HepG2 (cell line): Measurements from ENCODE around the gene ZNF500. TPM values are rescaled to one million over a fixed set of nuclear protein-coding genes. Genes with fewer than 3 reads are reported as not detected.

Experiments
- ELF1 ChIP-seq: sonication (generic); formaldehyde crosslinking; IDR thresholded peaks from 2 replicates; pipeline ENCODE4 v1.4.0; 2020; ENCODE audit warnings: missing genetic modification reagents
- ETV5 ChIP-seq: IDR thresholded peaks from 2 replicates; pipeline ENCODE4 v1.6.1; 2018; ENCODE audit warnings: missing biosample characterization, missing genetic modification reagents, inconsistent platforms, borderline replicate concordance
- HHEX ChIP-seq: IDR thresholded peaks from 2 replicates; pipeline ENCODE4 v1.6.1; 2016; ENCODE audit warnings: control low read depth
- KIAA2018 ChIP-seq: sonication (generic); formaldehyde crosslinking; IDR thresholded peaks from 2 replicates; pipeline ENCODE4 v1.5.0; 2020; ENCODE audit warnings: mild to moderate bottlenecking, missing genetic modification reagents, borderline replicate concordance
- KLF6 ChIP-seq: IDR thresholded peaks from 2 replicates; pipeline ENCODE4 v1.8.0; 2016; ENCODE audit warnings: missing biosample characterization, missing genetic modification reagents
- KMT2A ChIP-seq: sonication (generic); formaldehyde crosslinking; IDR thresholded peaks from 2 replicates; pipeline ENCODE4 v1.4.0; 2020; ENCODE audit warnings: missing genetic modification reagents
- SCMH1 ChIP-seq: sonication (generic); formaldehyde crosslinking; IDR thresholded peaks from 2 replicates; pipeline ENCODE4 v1.9.0; 2021; ENCODE audit warnings: missing genetic modification reagents, mild to moderate bottlenecking, borderline replicate concordance
- ZNF292 ChIP-seq: sonication (generic); formaldehyde crosslinking; IDR thresholded peaks from 2 replicates; pipeline ENCODE4 v1.8.1; 2022; ENCODE audit warnings: mild to moderate bottlenecking, low read depth, missing genetic modification reagents, borderline replicate concordance
- ZNF335 ChIP-seq: sonication (generic); formaldehyde crosslinking; IDR thresholded peaks from 2 replicates; pipeline ENCODE4 v1.4.0; 2020; ENCODE audit warnings: missing genetic modification reagents
- ZNF879 ChIP-seq: sonication (generic); formaldehyde crosslinking; IDR thresholded peaks from 2 replicates; pipeline ENCODE4 v1.8.1; 2023; ENCODE audit warnings: missing genetic modification reagents
- ZUFSP ChIP-seq: sonication (generic); formaldehyde crosslinking; IDR thresholded peaks from 2 replicates; pipeline ENCODE4 v1.9.0; 2021; ENCODE audit warnings: missing genetic modification reagents, mild to moderate bottlenecking, borderline replicate concordance
- polyA plus RNA-seq, 8 experiments: library from polyadenylated mRNA; depleted of rRNA in 3 of 8; stranded (reverse) in 7 of 8; unstranded in 1 of 8; fragments of >200 nt; fragmentation: Illumina TruSeq in 4 of 8; extraction: Trizol in 4 of 8; gene quantifications; 2 replicates each; pipeline versions ENCODE4 v1.2.1 to v1.2.3, GENCODE V29; 2011 to 2016; ENCODE audit warnings: low read depth in 4 of 8, missing spikeins in 1 of 8, mixed read lengths in 1 of 8; ENCODE audit not compliant: insufficient read depth in 1 of 8
- total RNA-seq, 5 experiments: library from RNA; depleted of rRNA; stranded (reverse); fragments of >200 nt; fragmentation: Illumina TruSeq; extraction: Trizol; gene quantifications; 2 replicates each; pipeline ENCODE4 v1.2.3, GENCODE V29; 2016; ENCODE audit warnings: low read depth in 1 of 5
- TF ChIP-seq, protein P1 (sequence below): sonication (generic); formaldehyde crosslinking; conservative IDR thresholded peaks from 2 replicates; pipeline ENCODE4 v1.4.0; 2020; ENCODE audit warnings: missing genetic modification reagents
- TF ChIP-seq, protein P2 (sequence below): sonication (generic); formaldehyde crosslinking; IDR thresholded peaks from 2 replicates; pipeline ENCODE4 v1.4.0; 2020; ENCODE audit warnings: mild to moderate bottlenecking, missing genetic modification reagents
- TF ChIP-seq, protein P3 (sequence below): IDR thresholded peaks from 2 replicates; pipeline ENCODE4 v1.6.1; 2012; ENCODE audit warnings: low read length, improper control_type of control experiment

The ZNF500 gene
- total and polyA plus RNA-seq, 2 of the 13 experiments (the other 11 are each of a cell fraction or from before 2014, with no cell fraction given) = 6.1 to 12.2 TPM

DNA sequence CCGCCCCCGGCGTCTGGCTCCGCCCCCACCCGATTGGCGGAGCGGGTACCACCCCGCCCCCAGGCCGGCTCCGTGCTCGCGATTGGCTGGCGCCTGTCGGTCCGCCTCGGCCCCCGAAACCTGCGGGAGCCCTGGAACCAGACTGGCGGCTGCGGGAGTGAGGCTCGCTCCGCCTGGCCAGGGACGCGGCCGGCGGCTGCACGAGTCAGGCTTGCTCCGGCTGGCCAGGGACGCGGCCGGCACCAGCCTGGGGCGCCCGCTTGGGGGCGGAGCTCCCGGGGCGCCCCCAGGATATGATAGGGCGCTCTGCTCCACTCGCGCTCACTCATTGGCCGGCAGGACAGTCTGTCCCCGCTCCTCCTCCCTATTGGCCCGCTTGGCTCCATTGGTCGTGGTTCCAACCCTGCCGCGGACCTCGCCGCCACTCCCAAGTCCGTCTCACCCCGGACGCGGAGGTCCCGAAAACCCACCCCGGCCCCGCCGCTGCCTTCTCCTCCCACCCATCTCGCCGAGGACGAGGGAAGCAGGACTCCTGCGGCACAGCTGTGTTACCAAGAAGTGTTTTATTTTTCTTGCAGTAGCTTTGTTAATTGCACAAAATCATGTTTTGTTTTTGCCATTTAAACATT, 35.8 kb upstream of the ZNF500 start (continued):
- no peak for TF ChIP-seq ZUFSP (CRISPR knock-in tag)
- TF ChIP-seq, protein P1, sequence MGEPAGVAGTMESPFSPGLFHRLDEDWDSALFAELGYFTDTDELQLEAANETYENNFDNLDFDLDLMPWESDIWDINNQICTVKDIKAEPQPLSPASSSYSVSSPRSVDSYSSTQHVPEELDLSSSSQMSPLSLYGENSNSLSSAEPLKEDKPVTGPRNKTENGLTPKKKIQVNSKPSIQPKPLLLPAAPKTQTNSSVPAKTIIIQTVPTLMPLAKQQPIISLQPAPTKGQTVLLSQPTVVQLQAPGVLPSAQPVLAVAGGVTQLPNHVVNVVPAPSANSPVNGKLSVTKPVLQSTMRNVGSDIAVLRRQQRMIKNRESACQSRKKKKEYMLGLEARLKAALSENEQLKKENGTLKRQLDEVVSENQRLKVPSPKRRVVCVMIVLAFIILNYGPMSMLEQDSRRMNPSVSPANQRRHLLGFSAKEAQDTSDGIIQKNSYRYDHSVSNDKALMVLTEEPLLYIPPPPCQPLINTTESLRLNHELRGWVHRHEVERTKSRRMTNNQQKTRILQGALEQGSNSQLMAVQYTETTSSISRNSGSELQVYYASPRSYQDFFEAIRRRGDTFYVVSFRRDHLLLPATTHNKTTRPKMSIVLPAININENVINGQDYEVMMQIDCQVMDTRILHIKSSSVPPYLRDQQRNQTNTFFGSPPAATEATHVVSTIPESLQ (CRISPR knock-in tag) = no peak
- TF ChIP-seq KLF6 (CRISPR knock-in tag) = peak; percentile 60; the same call in 1 of the 2 replicates
- TF ChIP-seq HHEX = no peak
- TF ChIP-seq ZNF292 = no peak
- no peak for TF ChIP-seq ZNF879 (CRISPR knock-in tag)
- TF ChIP-seq, protein P2, sequence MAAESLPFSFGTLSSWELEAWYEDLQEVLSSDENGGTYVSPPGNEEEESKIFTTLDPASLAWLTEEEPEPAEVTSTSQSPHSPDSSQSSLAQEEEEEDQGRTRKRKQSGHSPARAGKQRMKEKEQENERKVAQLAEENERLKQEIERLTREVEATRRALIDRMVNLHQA (CRISPR knock-in tag) = no peak
- TF ChIP-seq KMT2A = peak; percentile 45; the same call in 1 of the 2 replicates
- no peak for TF ChIP-seq ETV5
- TF ChIP-seq ELF1 (CRISPR knock-in tag) = peak; percentile 42
- TF ChIP-seq KIAA2018 (CRISPR knock-in tag) = no peak
- no peak for TF ChIP-seq ZNF335 (CRISPR knock-in tag)
- TF ChIP-seq SCMH1 (CRISPR knock-in tag) = no peak
- TF ChIP-seq, protein P3, sequence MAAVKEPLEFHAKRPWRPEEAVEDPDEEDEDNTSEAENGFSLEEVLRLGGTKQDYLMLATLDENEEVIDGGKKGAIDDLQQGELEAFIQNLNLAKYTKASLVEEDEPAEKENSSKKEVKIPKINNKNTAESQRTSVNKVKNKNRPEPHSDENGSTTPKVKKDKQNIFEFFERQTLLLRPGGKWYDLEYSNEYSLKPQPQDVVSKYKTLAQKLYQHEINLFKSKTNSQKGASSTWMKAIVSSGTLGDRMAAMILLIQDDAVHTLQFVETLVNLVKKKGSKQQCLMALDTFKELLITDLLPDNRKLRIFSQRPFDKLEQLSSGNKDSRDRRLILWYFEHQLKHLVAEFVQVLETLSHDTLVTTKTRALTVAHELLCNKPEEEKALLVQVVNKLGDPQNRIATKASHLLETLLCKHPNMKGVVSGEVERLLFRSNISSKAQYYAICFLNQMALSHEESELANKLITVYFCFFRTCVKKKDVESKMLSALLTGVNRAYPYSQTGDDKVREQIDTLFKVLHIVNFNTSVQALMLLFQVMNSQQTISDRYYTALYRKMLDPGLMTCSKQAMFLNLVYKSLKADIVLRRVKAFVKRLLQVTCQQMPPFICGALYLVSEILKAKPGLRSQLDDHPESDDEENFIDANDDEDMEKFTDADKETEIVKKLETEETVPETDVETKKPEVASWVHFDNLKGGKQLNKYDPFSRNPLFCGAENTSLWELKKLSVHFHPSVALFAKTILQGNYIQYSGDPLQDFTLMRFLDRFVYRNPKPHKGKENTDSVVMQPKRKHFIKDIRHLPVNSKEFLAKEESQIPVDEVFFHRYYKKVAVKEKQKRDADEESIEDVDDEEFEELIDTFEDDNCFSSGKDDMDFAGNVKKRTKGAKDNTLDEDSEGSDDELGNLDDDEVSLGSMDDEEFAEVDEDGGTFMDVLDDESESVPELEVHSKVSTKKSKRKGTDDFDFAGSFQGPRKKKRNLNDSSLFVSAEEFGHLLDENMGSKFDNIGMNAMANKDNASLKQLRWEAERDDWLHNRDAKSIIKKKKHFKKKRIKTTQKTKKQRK = no peak
